ENCODE measurements around the gene OR8B3.
"Not testable (repeated sequence)": the region's sequence is repeated elsewhere in the genome, so short reads cannot be mapped to it uniquely, and the experiment has no call there.

OR8B3 gene

GRCh38 chr11:124402326-124402922, 3.6 kb upstream of the OR8B3 start:
- Histone ChIP-seq H2AFZ (ENCODE audit: low read length) (no peak overlapping the region), H3K4me1 (ENCODE audit: insufficient read depth, low read length, severe bottlenecking) (no peaks in the 10 kb centered on the region), H3K9ac (ENCODE audit: low read length) (no peak overlapping the region), H3K4me2 (ENCODE audit: low read length) (no peak overlapping the region), H3K27me3 (ENCODE audit: insufficient read depth, low read length) (no peaks in the 10 kb centered on the region), H3K9me3 (ENCODE audit: low read length) (no peaks in the 10 kb centered on the region), H4K20me1 (ENCODE audit: insufficient read depth, low read length) (no peaks in the 10 kb centered on the region), H3F3A (ENCODE audit: insufficient read depth, low read length) (no peaks in the 10 kb centered on the region), H3K79me2 (ENCODE audit: insufficient read depth, low read length) (no peaks in the 10 kb centered on the region), H3K36me3 (ENCODE audit: insufficient read depth, low read length) (no peaks in the 10 kb centered on the region), H3K27ac (ENCODE audit: low read depth, low read length, poor library complexity, severe bottlenecking) (no peak overlapping the region), H3K9me2 (ENCODE audit: low read depth, low read length) (no peaks in the 10 kb centered on the region), H3K4me3 (ENCODE audit: low read depth, low read length, poor library complexity, severe bottlenecking) (no peak overlapping the region)
- no peak for TF ChIP-seq EZH2 (IDR thresholded peaks at IDR 0.05; ENCODE audit: borderline replicate concordance, low read length)
- TF ChIP-seq, protein P1, sequence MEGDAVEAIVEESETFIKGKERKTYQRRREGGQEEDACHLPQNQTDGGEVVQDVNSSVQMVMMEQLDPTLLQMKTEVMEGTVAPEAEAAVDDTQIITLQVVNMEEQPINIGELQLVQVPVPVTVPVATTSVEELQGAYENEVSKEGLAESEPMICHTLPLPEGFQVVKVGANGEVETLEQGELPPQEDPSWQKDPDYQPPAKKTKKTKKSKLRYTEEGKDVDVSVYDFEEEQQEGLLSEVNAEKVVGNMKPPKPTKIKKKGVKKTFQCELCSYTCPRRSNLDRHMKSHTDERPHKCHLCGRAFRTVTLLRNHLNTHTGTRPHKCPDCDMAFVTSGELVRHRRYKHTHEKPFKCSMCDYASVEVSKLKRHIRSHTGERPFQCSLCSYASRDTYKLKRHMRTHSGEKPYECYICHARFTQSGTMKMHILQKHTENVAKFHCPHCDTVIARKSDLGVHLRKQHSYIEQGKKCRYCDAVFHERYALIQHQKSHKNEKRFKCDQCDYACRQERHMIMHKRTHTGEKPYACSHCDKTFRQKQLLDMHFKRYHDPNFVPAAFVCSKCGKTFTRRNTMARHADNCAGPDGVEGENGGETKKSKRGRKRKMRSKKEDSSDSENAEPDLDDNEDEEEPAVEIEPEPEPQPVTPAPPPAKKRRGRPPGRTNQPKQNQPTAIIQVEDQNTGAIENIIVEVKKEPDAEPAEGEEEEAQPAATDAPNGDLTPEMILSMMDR (IDR thresholded peaks at IDR 0.05; ENCODE audit: low read length), result peak; percentile 63

DNA sequence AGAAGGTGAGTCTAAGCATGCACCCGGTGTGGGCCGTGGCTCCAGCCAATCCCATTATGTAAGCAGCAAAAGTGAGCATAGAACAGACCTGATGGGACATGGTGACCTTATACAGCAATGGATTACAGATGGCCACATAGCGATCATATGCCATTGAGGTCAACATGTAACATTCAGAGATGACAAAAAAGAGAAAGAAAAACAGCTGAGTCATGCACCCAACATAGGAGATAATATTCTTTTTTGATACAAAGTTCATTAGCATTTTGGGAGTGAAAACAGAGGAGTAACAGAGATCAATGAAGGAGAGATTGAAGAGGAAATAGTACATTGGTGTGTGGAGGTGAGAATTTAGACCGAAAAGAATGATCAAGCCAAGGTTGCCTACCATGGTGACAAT, 2.0 kb downstream of the OR8B3 start:
- not testable (repeated sequence) for H3K79me2 ChIP-seq (ENCODE audit: insufficient read depth, low read length); H3K9ac ChIP-seq (ENCODE audit: low read length); H2AFZ ChIP-seq (ENCODE audit: low read length); H3K9me2 ChIP-seq (ENCODE audit: low read depth, low read length); H3K9me3 ChIP-seq (ENCODE audit: low read length); H4K20me1 ChIP-seq (ENCODE audit: insufficient read depth, low read length); H3F3A ChIP-seq (ENCODE audit: insufficient read depth, low read length); H3K4me2 ChIP-seq (ENCODE audit: low read length); H3K27ac ChIP-seq (ENCODE audit: low read depth, low read length, poor library complexity, severe bottlenecking); H3K36me3 ChIP-seq (ENCODE audit: insufficient read depth, low read length); H3K4me1 ChIP-seq (ENCODE audit: insufficient read depth, low read length, severe bottlenecking); H3K27me3 ChIP-seq (ENCODE audit: insufficient read depth, low read length); H3K4me3 ChIP-seq (ENCODE audit: low read depth, low read length, poor library complexity, severe bottlenecking)

GRCh38 chr11:124394408-124394807, 4.4 kb downstream of the OR8B3 start:
- H3K27me3 ChIP-seq (ENCODE audit: insufficient read depth, low read length), result no peaks in the 10 kb centered on the region
- no peaks in the 10 kb centered on the region for H3K79me2 ChIP-seq (ENCODE audit: insufficient read depth, low read length)
- no peaks in the 10 kb centered on the region for H3K9me3 ChIP-seq (ENCODE audit: low read length)
- no peak overlapping the region for H3K4me2 ChIP-seq (ENCODE audit: low read length)
- no peak overlapping the region for H3K27ac ChIP-seq (ENCODE audit: low read depth, low read length, poor library complexity, severe bottlenecking)
- no peak overlapping the region for H3K9ac ChIP-seq (ENCODE audit: low read length)
- H2AFZ ChIP-seq (ENCODE audit: low read length), result no peak overlapping the region
- TF ChIP-seq, protein P1 (IDR thresholded peaks at IDR 0.05; ENCODE audit: low read length), result no peak
- TF ChIP-seq EZH2 (IDR thresholded peaks at IDR 0.05; ENCODE audit: borderline replicate concordance, low read length), result no peak
- no peaks in the 10 kb centered on the region for H3F3A ChIP-seq (ENCODE audit: insufficient read depth, low read length)
- H3K9me2 ChIP-seq (ENCODE audit: low read depth, low read length), result no peaks in the 10 kb centered on the region
- H3K36me3 ChIP-seq (ENCODE audit: insufficient read depth, low read length), result no peaks in the 10 kb centered on the region
- no peaks in the 10 kb centered on the region for H3K4me1 ChIP-seq (ENCODE audit: insufficient read depth, low read length, severe bottlenecking)
- H4K20me1 ChIP-seq (ENCODE audit: insufficient read depth, low read length), result no peaks in the 10 kb centered on the region
- H3K4me3 ChIP-seq (ENCODE audit: low read depth, low read length, poor library complexity, severe bottlenecking), result no peak overlapping the region

DNA sequence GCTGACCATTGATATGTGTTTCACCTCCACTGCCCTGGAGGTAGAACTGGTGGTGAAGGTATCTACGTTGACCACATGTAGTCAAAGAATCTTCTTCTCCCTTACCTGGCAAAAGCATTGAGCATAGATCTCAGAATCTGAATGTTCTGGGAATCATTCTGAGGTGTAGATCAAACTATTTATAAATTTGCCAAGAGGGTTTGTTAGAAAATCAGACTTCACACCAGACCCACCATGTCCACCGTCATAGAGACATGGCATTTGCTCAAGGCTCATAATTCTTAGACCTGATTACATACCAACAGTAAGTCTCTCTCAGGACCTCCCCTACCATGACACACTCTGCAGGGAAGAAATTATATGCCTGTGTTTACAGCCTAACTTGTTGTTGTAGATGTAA, 14.4 kb downstream of the OR8B3 start, which contains the start of gene OR8B2:
Gene OR8B2 (minus strand): TSS at position 101 of the 400 bp plus-strand sequence. CDS start 1,156 bp downstream, outside the sequence.
- Histone ChIP-seq H3F3A (ENCODE audit: insufficient read depth, low read length) (no peaks in the 10 kb centered on the region), H3K9me3 (ENCODE audit: low read length) (no peaks in the 10 kb centered on the region), H3K4me2 (ENCODE audit: low read length) (no peak within 1 kb of the TSS), H3K4me1 (ENCODE audit: insufficient read depth, low read length, severe bottlenecking) (no peaks in the 10 kb centered on the region), H4K20me1 (ENCODE audit: insufficient read depth, low read length) (no peaks in the 10 kb centered on the region), H3K79me2 (ENCODE audit: insufficient read depth, low read length) (no peaks in the 10 kb centered on the region), H2AFZ (ENCODE audit: low read length) (no peak within 1 kb of the TSS), H3K4me3 (ENCODE audit: low read depth, low read length, poor library complexity, severe bottlenecking) (no peak within 1 kb of the TSS), H3K9me2 (ENCODE audit: low read depth, low read length) (no peaks in the 10 kb centered on the region), H3K27ac (ENCODE audit: low read depth, low read length, poor library complexity, severe bottlenecking) (no peak within 1 kb of the TSS), H3K9ac (ENCODE audit: low read length) (no peak within 1 kb of the TSS), H3K36me3 (ENCODE audit: insufficient read depth, low read length) (no peaks in the 10 kb centered on the region), H3K27me3 (ENCODE audit: insufficient read depth, low read length) (no peaks in the 10 kb centered on the region)
- no peak for TF ChIP-seq EZH2 (IDR thresholded peaks at IDR 0.05; ENCODE audit: borderline replicate concordance, low read length)
- TF ChIP-seq, protein P1 (IDR thresholded peaks at IDR 0.05; ENCODE audit: low read length), result no peak

- H3F3A ChIP-seq (ENCODE audit: insufficient read depth, low read length); H3K36me3 ChIP-seq (ENCODE audit: insufficient read depth, low read length); H3K27me3 ChIP-seq (ENCODE audit: insufficient read depth, low read length); H3K9me2 ChIP-seq (ENCODE audit: low read depth, low read length); H3K9me3 ChIP-seq (ENCODE audit: low read length); H3K4me2 ChIP-seq (ENCODE audit: low read length); H2AFZ ChIP-seq (ENCODE audit: low read length); H3K27ac ChIP-seq (ENCODE audit: low read depth, low read length, poor library complexity, severe bottlenecking); H3K4me3 ChIP-seq (ENCODE audit: low read depth, low read length, poor library complexity, severe bottlenecking); H3K9ac ChIP-seq (ENCODE audit: low read length); H3K79me2 ChIP-seq (ENCODE audit: insufficient read depth, low read length); H4K20me1 ChIP-seq (ENCODE audit: insufficient read depth, low read length); H3K4me1 ChIP-seq (ENCODE audit: insufficient read depth, low read length, severe bottlenecking): not testable (repeated sequence)
These were observed 16.0 kb downstream of the OR8B3 start for GRCh38 chr11:124382857-124383256.
